HepG2 (cell line): ENCODE results near the gene IL1RL1. TPM values are rescaled to one million over a fixed set of nuclear protein-coding genes. Genes with fewer than 3 reads are reported as not detected.

Experiments used
- ATAC-seq: fragments of 200-7000 bp; cut with Tn5 transposase; 3 replicates; pipeline ENCODE4 v1.9.1; 2020; ENCODE audit warnings: mild to moderate bottlenecking, moderate library complexity
- BruUV-seq: library from RNA; stranded (reverse); fragments of 400-500 nt; replicated peaks from 2 replicates; lab custom pipeline; 2021; lab: Mats Ljungman, UMichigan
- CTCF ChIA-PET: fragments of 300-600 bp; formaldehyde crosslinking; extraction: SDS; loops from one replicate; lab custom pipeline; 2021; ENCODE audit warnings: low total read pairs, inconsistent platforms, low intra/inter-chr PET ratio; lab: Yijun Ruan, JAX
- POLR2A ChIA-PET: fragments of 350-600 bp; sonication (Branson Sonifier 250); formaldehyde crosslinking; loops from one replicate; lab custom pipeline; 2020; ENCODE audit warnings: antibody characterized with exemption, inconsistent platforms; lab: Yijun Ruan, JAX
- DNase-seq: peaks from one replicate; pipeline ENCODE4 v3.0.0-alpha.2; 2015; ENCODE audit warnings: low spot score
- FAIRE-seq: peaks from 3 replicates; lab custom pipeline; 2011; peaks lifted over from hg19 to GRCh38; lab: Jason Lieb, UNC
- H2AFZ ChIP-seq: one replicate; pipeline ENCODE4 v1.6.1; 2011; ENCODE audit warnings: low read length, inconsistent platforms
- H3K27ac ChIP-seq: fragments of 300-600 bp; 3 replicates; pipeline ENCODE4 v1.8.0; 2011; ENCODE audit warnings: mixed run types, mild to moderate bottlenecking, mixed read lengths, low read length, inconsistent platforms; ENCODE audit not compliant: insufficient read depth; ENCODE audit errors: extremely low read length
- H3K27me3 ChIP-seq, 2 experiments: fragments of 200-600 bp in 1 of 2; 2 replicates in 1 of 2; 3 replicates in 1 of 2; pipeline versions ENCODE4 v1.6.0 to v1.8.0; 2011; ENCODE audit warnings: low read length in 2 of 2, mild to moderate bottlenecking in 2 of 2, moderate library complexity in 2 of 2, inconsistent platforms in 1 of 2; ENCODE audit not compliant: insufficient read depth in 2 of 2, control insufficient read depth in 1 of 2
- H3K36me3 ChIP-seq, 2 experiments: fragments of 200-600 bp in 1 of 2; replicated peaks in 1 of 2; 2 replicates in 1 of 2; 3 replicates in 1 of 2; pipeline versions ENCODE4 v1.5.1 to v1.8.0; 2011; ENCODE audit warnings: low read length in 2 of 2, inconsistent platforms in 1 of 2; ENCODE audit not compliant: insufficient read depth in 2 of 2, control insufficient read depth in 1 of 2
- H3K4me1 ChIP-seq: 2 replicates; pipeline ENCODE4 v1.5.1; 2012; ENCODE audit warnings: low read length, inconsistent platforms; ENCODE audit not compliant: insufficient read depth
- H3K4me2 ChIP-seq: 2 replicates; pipeline ENCODE4 v1.6.0; 2011; ENCODE audit warnings: low read depth, low read length, inconsistent platforms
- H3K4me3 ChIP-seq, 3 experiments: fragments of 200-600 bp in 1 of 3; sonication (generic), shearing (Covaris generic) in 1 of 3; replicated peaks in 1 of 3; 2 replicates each; pipeline ENCODE4 v1.5.1; 2011 to 2016; ENCODE audit warnings: low read length in 3 of 3, inconsistent platforms in 2 of 3, low read depth in 2 of 3, mild to moderate bottlenecking in 2 of 3, control low read depth in 1 of 3, mixed read lengths in 1 of 3; ENCODE audit not compliant: insufficient read depth in 1 of 3
- H3K79me2 ChIP-seq: one replicate; pipeline ENCODE4 v1.6.1; 2011; ENCODE audit warnings: low read length, inconsistent platforms; ENCODE audit not compliant: insufficient read depth
- H3K9ac ChIP-seq: 2 replicates; pipeline ENCODE4 v1.6.0; 2011; ENCODE audit warnings: mild to moderate bottlenecking, low read depth, low read length, inconsistent platforms; ENCODE audit not compliant: insufficient read depth
- H3K9me3 ChIP-seq: 2 replicates; pipeline ENCODE4 v1.5.1; 2012; ENCODE audit warnings: mild to moderate bottlenecking, low read length
- H4K20me1 ChIP-seq: 2 replicates; pipeline ENCODE4 v1.6.0; 2011; ENCODE audit warnings: inconsistent platforms, mild to moderate bottlenecking, low read length, moderate library complexity; ENCODE audit not compliant: insufficient read depth
- ELF4 ChIP-seq: sonication (generic); formaldehyde crosslinking; IDR thresholded peaks from 2 replicates; pipeline ENCODE4 v1.5.0; 2020; ENCODE audit warnings: missing genetic modification reagents, mild to moderate bottlenecking, moderate library complexity, borderline replicate concordance
- KAT8 ChIP-seq: IDR thresholded peaks from 2 replicates; pipeline ENCODE4 v1.6.1; 2016; ENCODE audit warnings: missing genetic modification reagents, missing compliant biosample characterization
- LRRFIP1 ChIP-seq: sonication (generic); formaldehyde crosslinking; conservative IDR thresholded peaks from 2 replicates; pipeline ENCODE4 v1.4.0; 2020; ENCODE audit warnings: missing genetic modification reagents
- NFATC3 ChIP-seq: sonication (generic); formaldehyde crosslinking; IDR thresholded peaks from 2 replicates; pipeline ENCODE4 v1.5.1; 2020; ENCODE audit warnings: mild to moderate bottlenecking, missing genetic modification reagents
- NFRKB ChIP-seq: fragments of 450-650 bp; IDR thresholded peaks from 2 replicates; pipeline ENCODE4 v1.6.1; 2017
- NRL ChIP-seq: sonication (generic); formaldehyde crosslinking; IDR thresholded peaks from 2 replicates; pipeline ENCODE4 v1.5.0; 2020; ENCODE audit warnings: missing genetic modification reagents, mild to moderate bottlenecking, moderate library complexity, borderline replicate concordance
- SKI ChIP-seq: fragments of 450-650 bp; IDR thresholded peaks from one replicate; pipeline ENCODE4 v1.6.1; 2018; ENCODE audit warnings: mild to moderate bottlenecking; ENCODE audit not compliant: partially characterized antibody
- SRSF4 ChIP-seq: fragments of 200-400 bp; formaldehyde crosslinking; IDR thresholded peaks from one replicate; pipeline ENCODE4 v1.6.1; 2018; ENCODE audit warnings: mild to moderate bottlenecking, low read depth, low read length, moderate library complexity; ENCODE audit not compliant: poor library complexity, severe bottlenecking
- SRSF9 ChIP-seq: fragments of 200-400 bp; formaldehyde crosslinking; IDR thresholded peaks from 2 replicates; pipeline ENCODE4 v1.6.1; 2018; ENCODE audit warnings: borderline replicate concordance, mild to moderate bottlenecking, low read depth, low read length; ENCODE audit not compliant: insufficient read depth, poor library complexity, severe bottlenecking
- TCF7L2 ChIP-seq: IDR thresholded peaks from 2 replicates; pipeline ENCODE4 v1.6.1; 2011; ENCODE audit warnings: mild to moderate bottlenecking, low read depth, low read length, moderate library complexity
- ZBTB7B ChIP-seq: sonication (generic); formaldehyde crosslinking; IDR thresholded peaks from 2 replicates; pipeline ENCODE4 v1.4.0; 2020; ENCODE audit warnings: missing genetic modification reagents
- ZNF460 ChIP-seq: sonication (generic); formaldehyde crosslinking; IDR thresholded peaks from 2 replicates; pipeline ENCODE4 v1.5.1; 2020; ENCODE audit warnings: missing genetic modification reagents, mild to moderate bottlenecking, borderline replicate concordance
- ZNF530 ChIP-seq: sonication (generic); formaldehyde crosslinking; IDR thresholded peaks from 2 replicates; pipeline ENCODE4 v1.5.0; 2020; ENCODE audit warnings: low read depth, mild to moderate bottlenecking, missing genetic modification reagents
- ZNF549 ChIP-seq: sonication (generic); formaldehyde crosslinking; IDR thresholded peaks from 2 replicates; pipeline ENCODE4 v1.5.0; 2020; ENCODE audit warnings: missing genetic modification reagents
- ZNF564 ChIP-seq: sonication (generic); formaldehyde crosslinking; IDR thresholded peaks from 2 replicates; pipeline ENCODE4 v1.8.1; 2023; ENCODE audit warnings: mild to moderate bottlenecking, missing genetic modification reagents
- ZNF619 ChIP-seq: sonication (generic); formaldehyde crosslinking; IDR thresholded peaks from 2 replicates; pipeline ENCODE4 v1.4.0; 2020; ENCODE audit warnings: mild to moderate bottlenecking, missing genetic modification reagents
- ZNF704 ChIP-seq: sonication (generic); formaldehyde crosslinking; IDR thresholded peaks from 2 replicates; pipeline ENCODE4 v1.8.1; 2023; ENCODE audit warnings: mild to moderate bottlenecking, inconsistent platforms, moderate library complexity, missing genetic modification reagents, borderline replicate concordance
- ZNF792 ChIP-seq: IDR thresholded peaks from 2 replicates; pipeline ENCODE4 v1.6.1; 2016
- WGBS: methylation state at CpG from one replicate; pipeline ENCODE4 v1.1.6; 2017; ENCODE audit warnings: low lambda C conversion rate; 5-methylcytosine and 5-hydroxymethylcytosine counted together
- in situ Hi-C: cut with HindIII; loops from 2 replicates; pipeline ENCODE4 v1.10.0; 2017; ENCODE audit warnings: low pct_unique_long_range_greater_than_20kb; ENCODE audit not compliant: extremely low pct_ligation_motif_present
- intact Hi-C: fragments of 100-400 bp; cut with micrococcal nuclease; formaldehyde crosslinking; loops from one replicate; pipeline ENCODE4 v1.10.0; 2022; ENCODE audit not compliant: unreplicated experiment
- polyA plus RNA-seq, 8 experiments: library from polyadenylated mRNA; depleted of rRNA in 3 of 8; stranded (reverse) in 7 of 8; unstranded in 1 of 8; fragments of >200 nt; fragmentation: Illumina TruSeq in 4 of 8; extraction: Trizol in 4 of 8; gene quantifications; 2 replicates each; pipeline versions ENCODE4 v1.2.1 to v1.2.3, GENCODE V29; 2011 to 2016; ENCODE audit warnings: low read depth in 4 of 8, missing spikeins in 1 of 8, mixed read lengths in 1 of 8; ENCODE audit not compliant: insufficient read depth in 1 of 8
- total RNA-seq, 5 experiments: library from RNA; depleted of rRNA; stranded (reverse); fragments of >200 nt; fragmentation: Illumina TruSeq; extraction: Trizol; gene quantifications; 2 replicates each; pipeline ENCODE4 v1.2.3, GENCODE V29; 2016; ENCODE audit warnings: low read depth in 1 of 5

Gene IL1RL1
- total and polyA plus RNA-seq, 2 of the 13 experiments (the other 11 are each of a cell fraction or from before 2014, with no cell fraction given): 0.02 to 0.03 TPM

DNA sequence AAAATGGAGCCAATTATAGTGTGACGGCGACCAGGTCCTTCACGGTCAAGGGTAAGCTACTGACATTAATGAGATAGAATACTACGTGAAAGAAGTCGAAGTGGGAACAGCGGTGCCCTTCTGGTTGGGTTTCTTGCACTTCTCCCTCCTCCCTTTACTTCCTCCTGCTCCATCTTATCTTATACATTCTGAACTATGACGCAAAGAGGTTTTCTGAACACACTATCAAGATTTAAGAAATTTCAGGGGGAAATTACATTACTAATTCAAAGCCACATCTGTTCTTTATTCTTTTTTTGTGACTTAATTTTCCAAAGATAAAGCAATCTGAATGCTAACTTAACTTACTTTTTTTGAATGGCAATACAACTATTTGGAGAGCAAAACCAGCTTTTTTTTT, 29.4 kb downstream of the IL1RL1 start:
- POLR2A ChIA-PET: no interaction called here
- no peak for FAIRE-seq
- H2AFZ ChIP-seq: no peak overlapping the region
- WGBS: 39% methylated on average over 7 of the region's 7 CpGs
- no peak overlapping the region for H3K4me2 ChIP-seq
- no peaks in the 10 kb centered on the region for H3K36me3 ChIP-seq
- peaks cover 0 to 25% of the 10 kb centered on the region in 2 experiments; a peak in 2 of 5 replicates for H3K27me3 ChIP-seq
- in situ Hi-C loops: no loop called here
- no TSS peak for BruUV-seq
- no peak overlapping the region for H3K4me3 ChIP-seq
- intact Hi-C loops: no loop called here
- no peak for TF ChIP-seq ZNF530 (CRISPR knock-in tag)
- no peak for TF ChIP-seq ELF4 (CRISPR knock-in tag)
- no peak for TF ChIP-seq ZNF619 (CRISPR knock-in tag)
- no peak for TF ChIP-seq NFATC3 (CRISPR knock-in tag)
- TF ChIP-seq ZBTB7B (CRISPR knock-in tag): no peak
- TF ChIP-seq SKI: no peak
- TF ChIP-seq LRRFIP1: no peak
- TF ChIP-seq NFRKB: no peak
- no peak for TF ChIP-seq ZNF704 (CRISPR knock-in tag)
- TF ChIP-seq NRL: no peak
- no peak for TF ChIP-seq SRSF4
- no peak for TF ChIP-seq SRSF9
- TF ChIP-seq ZNF792: no peak
- TF ChIP-seq ZNF460 (CRISPR knock-in tag): no peak
- no peak for TF ChIP-seq ZNF549
- no peak for TF ChIP-seq ZNF564 (CRISPR knock-in tag)
- no peak for TF ChIP-seq TCF7L2
- no peak for TF ChIP-seq KAT8 (CRISPR knock-in tag)
- no peak for ATAC-seq
- H3K9ac ChIP-seq: no peak overlapping the region
- H3K79me2 ChIP-seq: no peaks in the 10 kb centered on the region
- no peak overlapping the region for H3K27ac ChIP-seq
- CTCF ChIA-PET: no interaction called here
- H4K20me1 ChIP-seq: no peaks in the 10 kb centered on the region
- DNase-seq: no peak
- H3K9me3 ChIP-seq: no peaks in the 10 kb centered on the region
- H3K4me1 ChIP-seq: no peaks in the 10 kb centered on the region
